Skin of body (tissue), 2 donors: ENCODE data around the gene MYO16. TPM values are rescaled to one million over a fixed set of nuclear protein-coding genes. Genes with fewer than 3 reads are reported as not detected.
"Not testable (repeated sequence)": the region's sequence is repeated elsewhere in the genome, so short reads cannot be mapped to it uniquely, and the experiment has no call there.

Experiments
- DNase-seq: peaks from one replicate; lab custom pipeline; 2025; lab: John Stamatoyannopoulos, UW
- total RNA-seq: library from RNA; depleted of rRNA; stranded (reverse); fragments of >200 nt; gene quantifications from one replicate; pipeline ENCODE4 v1.2.3, GENCODE V29; 2014

MYO16 gene
- total RNA-seq, 1 donor from 2014 or later: 1.7 TPM

- no peak for DNase-seq
Measured at GRCh38 chr13:108967371-108967770, 338.0 kb downstream of the MYO16 start.

DNA sequence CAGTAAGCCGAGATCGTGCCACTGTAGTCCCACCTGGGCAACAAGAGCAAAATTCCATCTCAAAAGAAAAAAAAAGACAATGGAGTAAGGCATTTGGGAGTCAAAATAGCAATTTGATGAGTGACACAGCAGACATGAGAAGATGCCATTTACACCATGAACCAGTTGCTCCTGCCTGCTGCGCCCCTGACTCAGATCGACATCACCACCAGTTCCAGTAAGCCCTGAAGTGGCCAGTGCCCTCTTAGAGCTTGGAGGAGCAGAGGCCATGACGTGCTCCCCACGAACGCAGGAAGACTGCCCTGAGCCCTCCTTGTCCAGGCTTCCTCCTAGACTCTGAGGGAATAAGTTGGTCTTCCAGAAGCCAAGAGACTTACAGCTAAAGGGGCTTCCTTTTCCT lies 339.2 kb downstream of the MYO16 start:
- DNase-seq: no peak

- DNase-seq: no peak
Measured at GRCh38 chr13:108974686-108975085, 345.3 kb downstream of the MYO16 start.

DNA sequence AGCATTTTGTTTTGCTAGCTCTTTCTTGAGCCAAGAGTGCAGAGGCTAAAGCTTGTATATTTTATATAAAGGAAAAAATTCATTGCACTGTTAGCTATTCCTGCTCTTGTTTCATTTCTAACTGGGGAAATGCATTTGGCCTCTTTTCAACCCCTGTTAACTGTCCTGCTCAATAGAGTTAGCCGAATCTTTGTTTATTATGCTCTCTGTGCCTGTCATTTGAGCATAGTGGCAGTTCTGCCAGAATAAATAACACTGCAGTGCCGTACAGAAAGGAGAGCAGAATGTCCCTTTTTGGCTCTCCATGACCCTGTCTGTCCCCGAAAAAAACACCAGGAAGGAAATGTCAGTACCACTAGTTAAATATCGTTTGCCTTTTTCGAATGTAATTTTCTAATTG lies 350.8 kb downstream of the MYO16 start:
- no peak for DNase-seq

GRCh38 chr13:108981407-108981806 lies 352.0 kb downstream of the MYO16 start:
- DNase-seq: no peak

DNA sequence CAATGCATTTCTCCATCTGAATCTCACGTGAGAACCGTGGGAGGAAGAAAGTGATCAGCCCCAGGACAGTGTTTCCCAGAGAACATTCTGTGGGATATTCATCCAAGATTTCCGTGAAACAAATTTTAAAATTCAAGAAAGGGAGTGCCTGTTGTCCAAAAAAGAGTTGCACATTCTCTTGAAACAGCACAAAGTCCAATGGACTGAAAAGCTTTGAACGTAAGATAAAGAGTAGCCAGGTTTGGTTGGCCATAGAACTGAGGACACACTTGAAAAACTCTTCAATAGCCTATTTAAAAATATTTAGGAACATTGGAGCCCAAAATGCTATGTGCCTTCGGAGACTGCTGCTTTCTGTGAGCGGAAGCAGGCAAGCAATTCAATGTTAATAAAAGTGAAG lies 353.9 kb downstream of the MYO16 start:
- no peak for DNase-seq

DNA sequence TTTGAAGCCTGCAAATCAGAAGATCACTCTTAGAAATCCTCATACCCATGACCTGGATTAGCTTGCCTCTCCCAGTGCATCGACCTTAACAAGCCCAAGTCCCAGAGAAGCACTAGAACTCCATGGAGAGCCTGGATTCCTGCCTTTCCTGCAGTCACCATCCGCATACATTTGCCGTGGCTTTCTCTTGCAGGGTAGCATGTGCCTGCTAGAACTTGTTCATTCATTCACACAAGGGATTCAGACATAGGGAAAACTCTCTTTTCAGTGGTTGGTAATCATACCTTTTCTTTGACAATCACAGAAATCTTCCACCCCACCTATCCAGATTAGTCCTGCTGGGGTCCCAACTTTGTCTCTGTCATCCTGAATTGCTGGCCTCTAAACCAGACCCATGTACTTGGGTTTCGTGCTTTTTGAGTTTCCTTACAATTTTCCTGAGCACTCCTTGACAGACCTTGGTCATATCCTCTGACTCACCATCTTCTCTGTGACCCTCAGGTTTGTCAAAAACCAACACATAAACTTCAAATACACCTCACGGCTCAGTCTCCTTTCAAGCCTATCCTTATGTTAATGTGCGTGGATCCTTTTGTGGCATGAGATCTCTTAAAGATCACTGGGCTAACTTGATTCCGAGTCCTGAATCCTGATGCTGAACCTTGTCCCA lies 355.0 kb downstream of the MYO16 start:
- no peak for DNase-seq

DNA sequence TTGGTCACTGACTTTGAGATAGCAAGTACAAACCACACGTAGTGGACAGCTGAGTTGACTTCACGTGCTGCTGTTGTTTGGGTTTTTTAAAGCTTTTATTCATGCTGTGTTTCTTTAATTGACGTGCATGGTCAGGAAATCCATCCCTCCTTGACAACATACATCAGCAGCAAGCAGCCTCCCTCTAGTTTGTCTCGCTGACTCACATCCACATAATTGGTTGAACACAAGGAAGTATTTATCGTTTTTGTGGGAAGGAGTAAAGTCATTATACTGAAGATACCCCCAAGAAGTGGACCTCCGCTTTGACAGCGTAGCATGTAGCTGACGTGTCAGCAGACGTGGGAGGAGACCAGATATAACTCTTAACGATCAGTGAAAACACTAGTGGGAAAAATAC lies 355.8 kb downstream of the MYO16 start:
- DNase-seq: no peak

DNA sequence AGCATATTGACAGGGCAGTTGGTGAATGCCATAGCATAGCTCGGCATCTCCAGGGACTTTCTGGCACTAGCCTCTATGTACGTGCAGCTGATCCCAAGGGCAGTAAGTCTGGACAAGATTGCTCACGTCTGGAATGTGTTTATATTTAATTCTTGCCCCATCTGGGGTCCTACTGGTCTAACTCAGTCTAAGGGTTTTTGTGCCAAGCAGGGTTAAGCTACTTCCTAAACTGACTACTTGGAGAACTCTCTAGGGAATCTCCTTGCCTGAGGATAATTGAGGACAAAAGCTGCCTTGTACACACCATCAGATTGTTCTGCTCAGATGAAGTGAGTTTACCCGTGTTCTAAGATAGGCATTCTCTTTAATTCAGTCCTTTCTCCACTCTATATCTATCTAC lies 358.1 kb downstream of the MYO16 start:
- no peak for DNase-seq

GRCh38 chr13:108987944-108988343 lies 358.5 kb downstream of the MYO16 start:
- DNase-seq: no peak

- not testable (repeated sequence) for DNase-seq
Measured at GRCh38 chr13:108991416-108991815, 362.0 kb downstream of the MYO16 start.

GRCh38 chr13:108993346-108993745 lies 363.9 kb downstream of the MYO16 start:
- DNase-seq: no peak

GRCh38 chr13:108996430-108996829 lies 367.0 kb downstream of the MYO16 start:
- no peak for DNase-seq

GRCh38 chr13:109000207-109000606 lies 370.8 kb downstream of the MYO16 start:
- no peak for DNase-seq

- no peak for DNase-seq
Measured at GRCh38 chr13:109002934-109003333, 373.5 kb downstream of the MYO16 start.

DNA sequence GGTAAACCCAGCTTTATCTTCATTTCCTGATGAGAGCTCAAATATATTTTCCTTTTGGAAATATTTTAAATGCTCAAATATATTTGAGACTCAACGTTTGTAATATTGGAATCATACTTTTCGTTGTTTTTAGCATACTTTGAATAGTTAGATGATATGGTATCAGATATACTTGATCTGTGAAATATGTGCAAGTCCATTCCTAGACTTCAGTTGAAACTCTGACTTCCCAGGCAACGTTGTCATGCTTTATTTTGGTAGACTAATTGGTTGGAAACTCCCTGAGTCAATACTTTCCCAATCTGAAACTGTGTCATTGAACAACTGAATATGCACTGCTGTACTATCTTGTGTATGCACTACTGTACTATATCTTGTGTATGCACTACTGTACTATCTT lies 378.5 kb downstream of the MYO16 start:
- DNase-seq: no peak

- DNase-seq: no peak
Measured at GRCh38 chr13:109009756-109010155, 380.3 kb downstream of the MYO16 start.

- no peak for DNase-seq
Measured at GRCh38 chr13:109010912-109011311, 381.5 kb downstream of the MYO16 start.

DNA sequence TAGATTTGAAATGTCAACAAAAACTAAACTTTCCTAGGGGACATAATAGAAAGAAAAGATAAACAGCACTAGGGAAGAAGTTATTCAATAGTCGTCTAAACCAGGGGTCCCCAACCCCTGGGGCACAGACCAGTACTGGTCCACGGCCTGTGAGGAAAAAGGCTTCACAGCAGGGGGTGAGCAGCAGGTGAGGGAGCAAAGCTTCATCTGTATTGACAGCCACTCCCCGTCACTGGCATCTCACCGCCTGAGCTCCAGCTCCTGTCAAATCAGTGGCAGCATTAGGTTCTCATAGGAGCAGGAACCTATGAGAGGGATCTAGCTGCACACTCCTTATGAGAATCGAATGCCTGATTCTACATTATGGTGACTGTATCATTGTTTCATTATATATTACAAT lies 382.7 kb downstream of the MYO16 start:
- DNase-seq: no peak

DNA sequence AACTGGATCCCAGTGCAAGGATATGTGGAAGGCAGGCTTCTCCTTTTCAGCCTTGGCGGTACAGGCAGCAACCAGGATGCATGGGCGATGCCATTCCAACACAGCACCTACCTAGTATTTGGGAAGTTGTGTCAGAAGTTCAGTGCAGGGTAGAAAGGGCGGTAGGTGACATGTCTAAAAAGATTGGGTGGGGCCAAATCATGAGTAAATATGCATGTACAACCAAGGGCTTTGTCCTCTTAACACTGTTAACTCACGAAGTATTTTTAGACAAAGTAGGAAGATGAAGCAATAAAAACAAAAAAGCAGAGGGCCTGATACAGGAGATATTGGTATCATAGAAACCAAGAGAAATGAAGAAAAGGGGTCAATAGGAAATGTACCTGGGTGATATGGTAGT lies 392.1 kb downstream of the MYO16 start:
- no peak for DNase-seq

DNA sequence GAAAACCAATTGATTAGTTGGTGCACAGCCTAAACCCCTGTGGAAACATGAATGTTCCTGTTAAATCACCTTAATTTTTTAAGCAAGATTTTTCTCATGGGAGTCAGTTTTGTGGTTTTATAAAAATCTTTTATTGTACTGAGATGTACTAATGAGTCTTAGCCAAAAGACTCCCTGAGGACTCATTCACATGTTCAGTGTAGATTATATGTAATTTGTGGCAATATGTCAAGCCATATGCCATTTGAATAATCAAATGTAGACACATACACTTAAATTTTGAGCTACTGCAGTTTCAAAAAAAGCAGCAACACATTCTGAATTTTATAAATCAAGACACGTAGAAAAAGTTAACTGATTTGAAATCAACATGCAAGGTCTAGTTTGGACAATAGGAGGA lies 395.2 kb downstream of the MYO16 start:
- no peak for DNase-seq

- DNase-seq: no peak
Measured at GRCh38 chr13:109026266-109026665, 396.9 kb downstream of the MYO16 start.

DNA sequence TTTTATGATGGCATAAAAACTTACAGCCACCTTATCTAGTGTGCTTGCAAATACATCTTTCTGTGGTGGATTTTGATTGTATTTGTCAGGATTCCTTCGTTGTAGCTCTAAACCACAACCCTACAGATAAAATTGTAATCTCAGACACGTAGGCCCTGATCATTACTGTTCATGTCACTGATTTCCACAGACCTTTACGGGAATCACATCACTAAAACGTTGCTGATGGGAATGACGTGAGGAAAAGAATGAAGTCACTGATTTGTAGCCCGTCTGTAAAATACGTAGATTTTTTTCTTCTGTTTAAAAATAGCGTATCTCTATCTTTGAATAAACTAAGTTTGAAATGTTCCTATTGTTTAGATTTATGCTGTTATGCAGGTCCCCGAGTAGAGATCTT lies 399.2 kb downstream of the MYO16 start:
- DNase-seq: no peak

GRCh38 chr13:109033090-109033489 lies 403.7 kb downstream of the MYO16 start:
- DNase-seq: no peak
